K562 (cell line): ENCODE data around the gene DIP2C. TPM values are rescaled to one million over a fixed set of nuclear protein-coding genes. Genes with fewer than 3 reads are reported as not detected.

Experiments
- ATAC-seq: fragments of 200-7000 bp; cut with Tn5 transposase; 3 replicates; pipeline ENCODE4 v1.9.1; 2020; ENCODE audit warnings: moderate library complexity
- BruUV-seq: library from RNA; stranded (reverse); fragments of 400-500 nt; replicated peaks from 2 replicates; lab custom pipeline; 2021; lab: Mats Ljungman, UMichigan
- CTCF ChIA-PET: fragments of 300-600 bp; formaldehyde crosslinking; extraction: SDS; loops from one replicate; lab custom pipeline; 2021; ENCODE audit warnings: low intra/inter-chr PET ratio; lab: Yijun Ruan, JAX
- POLR2A ChIA-PET: fragments of 300-600, 350-650 bp; sonication (Branson Sonifier 250); formaldehyde crosslinking; extraction: SDS; loops from one replicate; lab custom pipeline; 2021; ENCODE audit warnings: antibody characterized with exemption, inconsistent platforms; lab: Yijun Ruan, JAX
- DNase-seq, 4 experiments: peaks; one replicate each; pipeline versions ENCODE4 v3.0.0 to v3.0.0-alpha.2; 2011 to 2018; ENCODE audit warnings: low spot score in 3 of 4, mixed read lengths in 3 of 4; ENCODE audit errors: extremely low read depth in 1 of 4
- FAIRE-seq: peaks from 2 replicates; lab custom pipeline; 2011; peaks lifted over from hg19 to GRCh38; lab: Jason Lieb, UNC
- H2AFZ ChIP-seq: 2 replicates; pipeline ENCODE4 v1.6.0; 2011; ENCODE audit warnings: low read depth, low read length, control low read depth, inconsistent platforms
- H3K27ac ChIP-seq: fragments of 200-600 bp; 3 replicates; pipeline ENCODE4 v1.8.0; 2011; ENCODE audit warnings: low read depth, mild to moderate bottlenecking, control low read depth, inconsistent platforms, low read length, moderate library complexity, mixed read lengths; ENCODE audit errors: extremely low read depth
- H3K27me3 ChIP-seq, 2 experiments: fragments of 300-600 bp in 1 of 2; 2 replicates in 1 of 2; 3 replicates in 1 of 2; pipeline versions ENCODE4 v1.6.0 to v1.8.0; 2011; ENCODE audit warnings: inconsistent platforms in 2 of 2, low read length in 2 of 2, mild to moderate bottlenecking in 1 of 2, mixed read lengths in 1 of 2, moderate library complexity in 1 of 2; ENCODE audit not compliant: control insufficient read depth in 2 of 2, insufficient read depth in 2 of 2
- H3K36me3 ChIP-seq: fragments of 300-600 bp; 3 replicates; pipeline ENCODE4 v1.8.0; 2011; ENCODE audit warnings: mild to moderate bottlenecking, low read length, inconsistent platforms; ENCODE audit not compliant: control insufficient read depth, insufficient read depth
- H3K4me1 ChIP-seq, 2 experiments: fragments of 200-600 bp in 1 of 2; replicated peaks in 1 of 2; 2 replicates in 1 of 2; 3 replicates in 1 of 2; pipeline versions ENCODE4 v1.5.1 to v1.8.0; 2011; ENCODE audit warnings: inconsistent platforms in 2 of 2, low read length in 2 of 2, mild to moderate bottlenecking in 1 of 2, mixed read lengths in 1 of 2, moderate library complexity in 1 of 2; ENCODE audit not compliant: control insufficient read depth in 2 of 2, insufficient read depth in 2 of 2
- H3K4me2 ChIP-seq: 2 replicates; pipeline ENCODE4 v1.6.1; 2011; ENCODE audit warnings: low read length, control low read depth, inconsistent platforms, mixed read lengths; ENCODE audit not compliant: insufficient read depth
- H3K4me3 ChIP-seq: fragments of 200-600 bp; sonication (generic), shearing (Covaris generic); 2 replicates; pipeline ENCODE4 v1.5.1; 2016; ENCODE audit warnings: control low read depth, inconsistent platforms
- H3K79me2 ChIP-seq: fragments of 200-600 bp; 3 replicates; pipeline ENCODE4 v1.8.0; 2011; ENCODE audit warnings: low read length, inconsistent platforms; ENCODE audit not compliant: control insufficient read depth, insufficient read depth
- H3K9ac ChIP-seq, 2 experiments: 2 replicates each; pipeline versions ENCODE4 v1.6.0 to v1.6.1; 2011; ENCODE audit warnings: low read depth in 2 of 2, low read length in 2 of 2, control low read depth in 1 of 2, inconsistent platforms in 1 of 2, mild to moderate bottlenecking in 1 of 2, mixed read lengths in 1 of 2; ENCODE audit not compliant: insufficient read depth in 1 of 2
- H3K9me1 ChIP-seq: one replicate; pipeline ENCODE4 v1.6.0; 2011; ENCODE audit warnings: inconsistent platforms, mild to moderate bottlenecking, low read length, moderate library complexity; ENCODE audit not compliant: control insufficient read depth, insufficient read depth
- H3K9me3 ChIP-seq: replicated peaks from 2 replicates; pipeline ENCODE4 v1.5.1; 2011; ENCODE audit warnings: low read depth, low read length, inconsistent platforms; ENCODE audit not compliant: control insufficient read depth, insufficient read depth
- H4K20me1 ChIP-seq: replicated peaks from 2 replicates; pipeline ENCODE4 v1.6.1; 2011; ENCODE audit warnings: low read length, inconsistent platforms, mixed read lengths; ENCODE audit not compliant: control insufficient read depth, insufficient read depth
- CSDE1 ChIP-seq, 2 experiments: fragments of 450-650 bp; IDR thresholded peaks; 2 replicates each; pipeline ENCODE4 v1.6.1; 2016; ENCODE audit warnings: mild to moderate bottlenecking in 1 of 2
- DMBX1 ChIP-seq: fragments of 250-450 bp; sonication (Bioruptor Pico); IDR thresholded peaks from 2 replicates; pipeline ENCODE4 v1.8.0; 2022; ENCODE audit warnings: inconsistent platforms, mild to moderate bottlenecking, moderate library complexity, borderline replicate concordance
- MAFG ChIP-seq: fragments of 450-650 bp; conservative IDR thresholded peaks from 2 replicates; pipeline ENCODE4 v1.6.1; 2016; ENCODE audit warnings: missing genetic modification characterization, missing compliant biosample characterization
- PHB ChIP-seq: fragments of 250-450 bp; sonication (Bioruptor Pico); IDR thresholded peaks from 2 replicates; pipeline ENCODE4 v1.5.0; 2021
- SIN3B ChIP-seq: fragments of 450-650 bp; IDR thresholded peaks from 2 replicates; pipeline ENCODE4 v1.6.1; 2017; ENCODE audit warnings: low read depth, mild to moderate bottlenecking, moderate library complexity
- SMAD2 ChIP-seq: fragments of 150-350 bp; IDR thresholded peaks from 2 replicates; pipeline ENCODE4 v1.6.1; 2014; ENCODE audit warnings: low read depth, mild to moderate bottlenecking, low read length
- SMAD3 ChIP-seq: fragments of 450-650 bp; formaldehyde crosslinking; conservative IDR thresholded peaks from 2 replicates; pipeline ENCODE4 v1.4.0; 2020; ENCODE audit warnings: mild to moderate bottlenecking
- SMARCE1 ChIP-seq: fragments of 450-650 bp; IDR thresholded peaks from 2 replicates; pipeline ENCODE4 v1.7.1; 2016; ENCODE audit warnings: mild to moderate bottlenecking
- TFE3 ChIP-seq: fragments of 450-650 bp; formaldehyde crosslinking; IDR thresholded peaks from 2 replicates; pipeline ENCODE4 v1.4.0; 2020; ENCODE audit warnings: mild to moderate bottlenecking, mixed read lengths
- ZBTB40 ChIP-seq, 2 experiments: fragments of 450-650 bp in 1 of 2; sonication (generic) in 1 of 2; formaldehyde crosslinking in 1 of 2; IDR thresholded peaks; 2 replicates each; pipeline versions ENCODE4 v1.7.1 to v1.9.0; 2016 to 2022; ENCODE audit warnings: inconsistent platforms in 1 of 2, mild to moderate bottlenecking in 1 of 2, missing genetic modification reagents in 1 of 2
- ZBTB43 ChIP-seq: sonication (generic); formaldehyde crosslinking; IDR thresholded peaks from 2 replicates; pipeline ENCODE4 v1.8.0; 2023; ENCODE audit warnings: mild to moderate bottlenecking, missing genetic modification reagents
- WGBS: fragments of 100-300 bp; shearing (Covaris generic); methylation state at CpG from one replicate; pipeline ENCODE4 v1.1.6; 2016; ENCODE audit warnings: low coverage, mixed read lengths; ENCODE audit not compliant: insufficient coverage; ENCODE audit errors: missing lambda C conversion rate; 5-methylcytosine and 5-hydroxymethylcytosine counted together
- in situ Hi-C: fragments of 300-500 bp; cut with MboI; formaldehyde crosslinking; loops from 4 replicates; pipeline ENCODE4 v1.15.0; 2018; ENCODE audit warnings: inconsistent platforms, mixed read lengths
- intact Hi-C: fragments of 100-400 bp; cut with micrococcal nuclease; formaldehyde crosslinking; loops from 2 replicates; pipeline ENCODE4 v1.14.2; 2022
- polyA plus RNA-seq, 8 experiments: library from polyadenylated mRNA; depleted of rRNA in 4 of 8; stranded (reverse) in 5 of 8; unstranded in 3 of 8; fragments of >200 nt; fragmentation: Nextera tagmentation in 2 of 8; fragmentation: Illumina TruSeq in 1 of 8; extraction: Ambion mirVana in 2 of 8; extraction: Trizol in 1 of 8; gene quantifications; 2 replicates each; pipeline versions ENCODE4 v1.2.1 to v1.2.3, GENCODE V29; 2011 to 2014; ENCODE audit warnings: inconsistent platforms in 1 of 8, missing spikeins in 1 of 8
- total RNA-seq, 7 experiments: library from RNA; depleted of rRNA in 6 of 7; stranded (reverse); fragments of >200 nt in 6 of 7; fragmentation: Illumina TruSeq in 2 of 7; extraction: Trizol in 2 of 7; gene quantifications; 2 replicates each; pipeline versions ENCODE4 v1.2.1 to v1.2.3, GENCODE V29; 2011 to 2021; ENCODE audit warnings: low replicate concordance in 1 of 7

DIP2C gene
- total and polyA plus RNA-seq, 9 of the 15 experiments (the other 6 are each of a cell fraction or from before 2014, with no cell fraction given), result 0.01 TPM; not detected in 8

DNA sequence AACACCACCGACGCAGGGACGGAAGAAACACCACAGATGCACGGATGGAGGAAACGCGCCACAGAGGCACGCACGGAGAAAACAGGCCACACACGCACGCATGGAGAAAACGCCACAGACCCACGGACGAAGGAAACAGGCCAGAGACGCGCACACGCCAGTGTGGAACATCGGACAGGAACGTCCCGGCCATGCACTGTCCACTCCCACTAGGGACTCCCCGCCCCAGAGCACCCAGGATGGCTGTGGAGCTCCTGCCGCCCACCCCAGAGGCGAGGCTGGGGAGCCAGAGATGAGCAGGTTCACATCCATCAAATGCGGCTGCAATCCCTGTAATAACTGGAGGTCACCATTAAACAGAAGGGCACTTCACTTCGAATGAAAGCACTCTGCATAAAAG, 17.3 kb downstream of the DIP2C start:
- no TSS peak for BruUV-seq
- no peaks in the 10 kb centered on the region for H3K79me2 ChIP-seq
- no peak for TF ChIP-seq SMAD2
- no peak for TF ChIP-seq SMARCE1
- no peak for TF ChIP-seq ZBTB40 (IDR thresholded peaks at IDR 0.05)
- no peak for TF ChIP-seq ZBTB40 (CRISPR knock-in tag; IDR thresholded peaks at IDR 0.05)
- TF ChIP-seq DMBX1 (CRISPR knock-in tag), result no peak
- no peak for TF ChIP-seq SMAD3 (CRISPR knock-in tag)
- no peak for TF ChIP-seq MAFG
- no peak for TF ChIP-seq TFE3 (CRISPR knock-in tag)
- no peak for TF ChIP-seq CSDE1 (IDR thresholded peaks at IDR 0.05)
- no peak for TF ChIP-seq SIN3B
- no peak for TF ChIP-seq PHB (CRISPR knock-in tag)
- TF ChIP-seq ZBTB43 (CRISPR knock-in tag), result no peak
- in situ Hi-C loops, result loop anchor here (10.0 kb wide), 1 partner anchor 97 kb away; no protein-coding TSS in a partner anchor
- peaks cover 6% of the 10 kb centered on the region; the same call in 1 of the 2 replicates for H3K9me3 ChIP-seq
- no peaks in the 10 kb centered on the region for H3K4me1 ChIP-seq
- H3K36me3 ChIP-seq, result no peaks in the 10 kb centered on the region
- 13% methylated on average over 24 of the region's 24 CpGs for WGBS
- H3K27me3 ChIP-seq, result peaks cover 0 to 6% of the 10 kb centered on the region in 2 experiments; a peak in 1 of 5 replicates
- ChIA-PET POLR2A (interaction anchor here (0.6 to 0.7 kb wide), 2 partner anchors 9 to 50 kb away, joined by 3 read pairs; no protein-coding TSS in a partner anchor), CTCF (no interaction called here)
- H3K4me2 ChIP-seq, result no peak overlapping the region
- intact Hi-C loops, result no loop called here
- DNase-seq (no peak), FAIRE-seq (no peak), ATAC-seq (no peak)
- H2AFZ ChIP-seq, result no peak overlapping the region
- no peaks in the 10 kb centered on the region for H3K9me1 ChIP-seq
- H4K20me1 ChIP-seq, result no peaks in the 10 kb centered on the region
- no peak overlapping the region for H3K4me3 ChIP-seq
- H3K9ac ChIP-seq, result no peak overlapping the region
- H3K27ac ChIP-seq, result no peak overlapping the region
